ENCODE results near the gene RREB1. TPM values are rescaled to one million over a fixed set of nuclear protein-coding genes. Genes with fewer than 3 reads are reported as not detected.

RREB1 gene
- total RNA-seq, 1 donor from 2014 or later: 16.8 TPM

- Mint-ChIP-seq H3K27me3 (no peaks in the 10 kb centered on the region), H3K4me1 (peaks cover 9% of the 10 kb centered on the region), H3K36me3 (ENCODE audit: low read depth) (peaks cover 23% of the 10 kb centered on the region), H3K27ac (no peak overlapping the region), H3K9me3 (no peaks in the 10 kb centered on the region), H3K4me3 (no peak overlapping the region)
- intact Hi-C loops (cut with micrococcal nuclease): no loop called here
- no peak for DNase-seq
Measured at GRCh38 chr6:7246401-7247178, 138.8 kb downstream of the RREB1 start.

- peaks cover 22% of the 10 kb centered on the region for H3K36me3 Mint-ChIP-seq (ENCODE audit: low read depth)
- intact Hi-C loops (cut with micrococcal nuclease): no loop called here
Measured at GRCh38 chr6:7247179-7247456, 139.4 kb downstream of the RREB1 start.

GRCh38 chr6:7247828-7248227 is 140.1 kb downstream of the RREB1 start:
- intact Hi-C loops (cut with micrococcal nuclease): no loop called here
- H3K9me3 Mint-ChIP-seq: no peaks in the 10 kb centered on the region
- H3K4me3 Mint-ChIP-seq: no peak overlapping the region
- H3K36me3 Mint-ChIP-seq (ENCODE audit: low read depth): peaks cover 22% of the 10 kb centered on the region
- H3K27ac Mint-ChIP-seq: no peak overlapping the region
- H3K4me1 Mint-ChIP-seq: peaks cover 9% of the 10 kb centered on the region
- H3K27me3 Mint-ChIP-seq: no peaks in the 10 kb centered on the region
- no peak for DNase-seq

More at GRCh38 chr6:7247179-7247456, 139.4 kb downstream of the RREB1 start:
- no peak for DNase-seq
- Mint-ChIP-seq H3K4me1 (peaks cover 9% of the 10 kb centered on the region), H3K27me3 (no peaks in the 10 kb centered on the region), H3K27ac (no peak overlapping the region), H3K4me3 (no peak overlapping the region), H3K9me3 (no peaks in the 10 kb centered on the region)

- H3K4me3 Mint-ChIP-seq: no peak overlapping the region
- intact Hi-C loops (cut with micrococcal nuclease): no loop called here
- no peak for DNase-seq
- H3K9me3 Mint-ChIP-seq: no peaks in the 10 kb centered on the region
- no peaks in the 10 kb centered on the region for H3K4me1 Mint-ChIP-seq
- H3K27ac Mint-ChIP-seq: no peak overlapping the region
- peaks cover 22% of the 10 kb centered on the region for H3K36me3 Mint-ChIP-seq (ENCODE audit: low read depth)
- H3K27me3 Mint-ChIP-seq: no peaks in the 10 kb centered on the region
Measured at GRCh38 chr6:7249391-7249790, 141.6 kb downstream of the RREB1 start.

- Mint-ChIP-seq H3K27ac (no peak overlapping the region), H3K4me3 (no peak overlapping the region), H3K36me3 (ENCODE audit: low read depth) (peaks cover 22% of the 10 kb centered on the region), H3K27me3 (no peaks in the 10 kb centered on the region), H3K9me3 (no peaks in the 10 kb centered on the region), H3K4me1 (no peaks in the 10 kb centered on the region)
- DNase-seq: no peak
- intact Hi-C loops (cut with micrococcal nuclease): no loop called here
Measured at GRCh38 chr6:7249946-7250643, 142.3 kb downstream of the RREB1 start.

GRCh38 chr6:7250812-7251211 is 143.1 kb downstream of the RREB1 start:
- Mint-ChIP-seq H3K27me3 (no peaks in the 10 kb centered on the region), H3K36me3 (ENCODE audit: low read depth) (peaks cover 22% of the 10 kb centered on the region), H3K27ac (no peak overlapping the region), H3K4me1 (no peaks in the 10 kb centered on the region), H3K4me3 (no peak overlapping the region), H3K9me3 (peaks cover 3% of the 10 kb centered on the region)
- intact Hi-C loops (cut with micrococcal nuclease): no loop called here
- DNase-seq: no peak

- Mint-ChIP-seq H3K27ac (no peak overlapping the region), H3K36me3 (ENCODE audit: low read depth) (peaks cover 22% of the 10 kb centered on the region), H3K9me3 (peaks cover 3% of the 10 kb centered on the region), H3K4me1 (no peaks in the 10 kb centered on the region), H3K4me3 (no peak overlapping the region), H3K27me3 (no peaks in the 10 kb centered on the region)
- intact Hi-C loops (cut with micrococcal nuclease): no loop called here
- DNase-seq: no peak
Measured at GRCh38 chr6:7251646-7252260, 144.0 kb downstream of the RREB1 start.

- H3K9me3 Mint-ChIP-seq: peaks cover 3% of the 10 kb centered on the region
- H3K4me1 Mint-ChIP-seq: no peaks in the 10 kb centered on the region
- no peak overlapping the region for H3K27ac Mint-ChIP-seq
- H3K4me3 Mint-ChIP-seq: no peak overlapping the region
- no peaks in the 10 kb centered on the region for H3K27me3 Mint-ChIP-seq
- no peak for DNase-seq
- intact Hi-C loops (cut with micrococcal nuclease): no loop called here
- H3K36me3 Mint-ChIP-seq (ENCODE audit: low read depth): peaks cover 22% of the 10 kb centered on the region
Measured at GRCh38 chr6:7252390-7252789, 144.6 kb downstream of the RREB1 start.

GRCh38 chr6:7254980-7255835 is 147.4 kb downstream of the RREB1 start:
- Mint-ChIP-seq H3K27ac (no peak overlapping the region), H3K36me3 (ENCODE audit: low read depth) (peaks cover 7% of the 10 kb centered on the region), H3K4me3 (no peak overlapping the region), H3K27me3 (peaks cover 10% of the 10 kb centered on the region), H3K4me1 (no peaks in the 10 kb centered on the region), H3K9me3 (peaks cover 3% of the 10 kb centered on the region)
- intact Hi-C loops (cut with micrococcal nuclease): no loop called here
- no peak for DNase-seq

GRCh38 chr6:7255918-7256317 is 148.2 kb downstream of the RREB1 start:
- H3K9me3 Mint-ChIP-seq: peaks cover 3% of the 10 kb centered on the region
- H3K4me1 Mint-ChIP-seq: peaks cover 7% of the 10 kb centered on the region
- no peak for DNase-seq
- intact Hi-C loops (cut with micrococcal nuclease): no loop called here
- H3K4me3 Mint-ChIP-seq: no peak overlapping the region
- H3K27me3 Mint-ChIP-seq: peaks cover 17% of the 10 kb centered on the region
- peaks cover 5% of the 10 kb centered on the region for H3K36me3 Mint-ChIP-seq (ENCODE audit: low read depth)
- H3K27ac Mint-ChIP-seq: no peak overlapping the region

- Mint-ChIP-seq H3K4me1 (peaks cover 12% of the 10 kb centered on the region), H3K27ac (no peak overlapping the region), H3K4me3 (no peak overlapping the region), H3K9me3 (peaks cover 3% of the 10 kb centered on the region), H3K27me3 (peaks cover 18% of the 10 kb centered on the region), H3K36me3 (ENCODE audit: low read depth) (no peaks in the 10 kb centered on the region)
- DNase-seq: no peak
- intact Hi-C loops (cut with micrococcal nuclease): no loop called here
Measured at GRCh38 chr6:7256785-7257184, 149.0 kb downstream of the RREB1 start.

GRCh38 chr6:7257521-7258230 is 149.9 kb downstream of the RREB1 start:
- no peak for DNase-seq
- no peaks in the 10 kb centered on the region for H3K36me3 Mint-ChIP-seq (ENCODE audit: low read depth)
- no peak overlapping the region for H3K27ac Mint-ChIP-seq
- intact Hi-C loops (cut with micrococcal nuclease): no loop called here
- H3K4me3 Mint-ChIP-seq: no peak overlapping the region
- peaks cover 24% of the 10 kb centered on the region for H3K27me3 Mint-ChIP-seq
- peaks cover 16% of the 10 kb centered on the region for H3K4me1 Mint-ChIP-seq
- H3K9me3 Mint-ChIP-seq: peaks cover 3% of the 10 kb centered on the region

- peaks cover 16% of the 10 kb centered on the region for H3K4me1 Mint-ChIP-seq
- H3K4me3 Mint-ChIP-seq: no peak overlapping the region
- DNase-seq: no peak
- H3K9me3 Mint-ChIP-seq: peaks cover 3% of the 10 kb centered on the region
- intact Hi-C loops (cut with micrococcal nuclease): no loop called here
- H3K27me3 Mint-ChIP-seq: peaks cover 24% of the 10 kb centered on the region
- H3K27ac Mint-ChIP-seq: no peak overlapping the region
- H3K36me3 Mint-ChIP-seq (ENCODE audit: low read depth): no peaks in the 10 kb centered on the region
Measured at GRCh38 chr6:7258231-7258763, 150.5 kb downstream of the RREB1 start.

Data from activated CD4-positive, alpha-beta T cell treated with anti-CD3 and anti-CD28 coated beads, Interleukin-2, amount 10 ng/mL, durations not matched to agents 24 days and 14 days (primary cell).